Stimulated activated CD4-positive, alpha-beta T cell treated with anti-CD3 and anti-CD28 coated beads, Interleukin-15, amount 100 ng/mL, for 1 hour (primary cell): ENCODE results near the gene COL20A1.
"Not testable (repeated sequence)": the region's sequence is repeated elsewhere in the genome, so short reads cannot be mapped to it uniquely, and the experiment has no call there.

Source experiments
- DNase-seq, 2 donors: peaks; one replicate each; pipeline ENCODE4 v3.0.0-alpha.2; 2020; ENCODE audit warnings: low read depth in 1 of 2, low spot score in 1 of 2

Gene COL20A1

GRCh38 chr20:63290136-63290676, 2.8 kb upstream of the COL20A1 start:
- DNase-seq = no peak

DNA sequence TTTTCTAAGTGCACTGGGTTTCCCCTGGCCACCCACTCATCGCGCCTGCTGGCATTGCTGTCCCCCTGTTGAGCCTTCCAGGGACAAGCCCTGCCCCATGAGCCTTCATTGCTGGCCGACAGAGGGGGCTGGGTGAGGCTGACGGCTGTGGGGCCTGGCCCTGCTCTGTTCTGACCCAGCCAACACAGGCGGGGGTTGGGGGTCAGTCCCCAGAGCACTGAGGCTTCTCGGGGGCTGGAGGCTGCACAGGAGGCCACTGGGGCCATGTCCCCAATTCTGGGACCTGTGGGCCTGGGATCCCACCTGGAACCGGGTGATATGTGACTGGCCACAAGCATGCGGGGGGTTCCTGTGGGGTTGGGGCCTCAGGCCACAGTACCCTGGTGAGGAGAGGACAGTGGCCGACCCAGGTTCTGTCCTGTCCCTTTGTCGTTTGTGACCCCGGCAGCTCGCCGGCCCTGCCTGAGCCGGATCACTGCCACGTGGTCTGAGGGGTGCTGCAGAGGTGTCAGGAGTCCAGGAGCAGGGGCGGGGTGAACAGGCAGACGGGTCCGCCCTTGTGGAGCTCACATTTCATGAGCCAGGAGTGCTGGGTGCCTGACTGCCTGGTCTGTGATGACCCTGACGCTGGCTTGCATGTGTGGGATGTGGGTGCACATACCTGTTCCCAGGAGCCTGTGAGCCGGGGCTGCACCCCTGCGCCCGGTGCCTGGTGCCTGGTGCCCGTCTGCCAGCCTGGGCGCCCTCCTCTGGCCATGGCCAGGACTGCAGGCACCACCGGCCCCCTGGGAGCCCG, 2.1 kb upstream of the COL20A1 start:
- DNase-seq = peak; percentile 27 to 61

DNA sequence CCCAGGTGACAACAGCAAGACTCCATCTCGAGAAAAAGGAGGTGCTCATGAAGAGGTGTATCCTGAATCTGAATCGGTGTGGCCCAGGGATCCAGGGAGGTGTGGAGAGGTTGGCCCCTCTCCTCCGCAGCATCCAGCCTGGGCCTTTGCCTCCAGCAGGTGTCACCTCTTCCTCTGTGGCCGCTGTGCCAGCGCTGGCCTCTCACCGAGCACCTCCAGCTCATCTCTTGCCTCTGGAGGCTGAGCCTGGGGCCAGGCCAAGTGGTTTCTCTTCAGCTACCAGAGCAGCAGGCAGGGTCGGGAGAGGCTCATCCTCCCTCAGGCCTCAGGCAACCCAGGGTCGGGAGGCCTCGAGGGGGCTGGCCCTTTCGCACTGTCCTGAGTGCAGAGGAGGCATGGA, 1.2 kb upstream of the COL20A1 start:
- no peak for DNase-seq

- DNase-seq = no peak
These were observed 689 bp upstream of the COL20A1 start for GRCh38 chr20:63292292-63292701.

DNA sequence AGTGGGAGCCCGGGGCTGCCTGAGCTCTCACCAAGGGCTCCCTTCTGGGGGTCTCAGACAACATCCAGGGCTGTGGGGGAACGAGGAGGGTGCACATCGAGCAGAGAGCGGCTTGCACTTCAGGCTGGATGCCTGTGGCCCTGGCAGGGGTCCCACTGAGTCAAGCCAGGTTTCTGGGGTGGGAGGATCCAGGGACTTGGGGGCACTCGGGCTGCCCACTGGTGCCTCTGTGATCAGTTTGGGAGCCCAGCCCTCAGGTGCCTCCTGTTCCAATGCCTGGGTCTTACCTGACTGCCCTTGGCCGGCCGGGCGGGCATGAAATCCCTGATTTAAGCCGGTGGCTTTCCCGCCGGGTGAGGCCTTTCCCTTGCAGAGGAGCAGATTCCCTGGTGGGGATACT, 470 bp downstream of the COL20A1 start:
- DNase-seq = no peak

GRCh38 chr20:63293871-63294535, 1.0 kb downstream of the COL20A1 start:
- no peak for DNase-seq

DNA sequence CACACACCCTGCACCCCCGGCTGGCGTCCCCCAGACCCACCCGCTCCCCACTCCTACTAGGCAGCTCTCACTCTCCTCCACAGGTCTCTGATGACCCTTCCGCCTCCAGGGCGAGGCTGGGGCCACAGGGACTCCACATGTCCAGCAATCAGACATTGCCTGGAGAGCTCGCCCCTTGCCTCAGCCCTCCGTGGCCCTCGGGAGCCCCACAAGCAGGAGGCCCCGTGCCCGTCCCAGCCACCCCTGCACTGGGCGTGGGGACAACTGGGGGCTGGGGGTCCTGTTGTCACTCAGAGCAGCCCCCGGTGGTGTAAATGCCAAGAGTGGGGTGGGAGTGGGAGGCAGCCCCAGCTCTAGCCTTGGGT, 1.5 kb downstream of the COL20A1 start:
- DNase-seq = no peak

GRCh38 chr20:63295018-63295417, 2.0 kb downstream of the COL20A1 start:
- DNase-seq = no peak

DNA sequence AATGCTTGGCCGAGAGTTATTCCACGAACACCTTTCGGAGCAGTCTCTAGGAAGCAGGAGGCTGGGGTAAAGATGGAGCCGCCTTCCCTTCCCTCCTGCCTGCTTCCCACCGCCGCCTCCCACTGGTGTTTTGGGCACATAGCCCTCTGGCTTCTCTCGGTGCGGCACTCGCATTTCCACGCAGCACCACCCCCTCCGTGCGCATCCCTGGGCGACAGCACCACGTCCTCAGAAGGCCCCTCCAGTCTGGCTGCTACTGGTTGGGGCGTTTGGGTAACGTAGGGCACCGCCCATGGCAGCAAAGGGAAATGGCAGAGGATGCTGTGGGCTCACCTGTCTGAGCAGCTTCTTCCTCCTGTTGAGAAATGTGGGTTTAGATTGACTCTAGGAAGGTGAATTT, 2.4 kb downstream of the COL20A1 start:
- no peak for DNase-seq

DNA sequence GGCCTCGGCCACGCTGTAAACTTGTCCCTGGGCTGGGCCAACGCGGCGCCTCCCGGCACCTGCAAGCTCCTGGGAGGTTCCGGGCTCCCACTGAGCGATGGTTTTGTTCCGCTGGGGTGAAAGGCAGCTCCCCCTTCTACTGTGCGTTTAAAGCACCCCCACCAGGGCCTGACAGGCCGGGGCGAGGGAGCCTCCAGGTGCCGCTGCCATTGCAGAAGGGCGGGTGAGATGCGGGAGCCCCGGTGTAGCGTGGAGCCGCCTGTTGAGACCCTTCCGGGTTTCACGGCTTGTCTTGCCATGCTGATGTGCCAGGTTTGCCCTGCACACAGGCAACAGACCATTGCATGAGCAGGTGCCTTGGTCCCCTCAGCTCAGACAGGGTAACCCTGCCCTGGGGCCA, 2.9 kb downstream of the COL20A1 start:
- no peak for DNase-seq

- DNase-seq = no peak
These were observed 3.7 kb downstream of the COL20A1 start for GRCh38 chr20:63296531-63297299.

DNA sequence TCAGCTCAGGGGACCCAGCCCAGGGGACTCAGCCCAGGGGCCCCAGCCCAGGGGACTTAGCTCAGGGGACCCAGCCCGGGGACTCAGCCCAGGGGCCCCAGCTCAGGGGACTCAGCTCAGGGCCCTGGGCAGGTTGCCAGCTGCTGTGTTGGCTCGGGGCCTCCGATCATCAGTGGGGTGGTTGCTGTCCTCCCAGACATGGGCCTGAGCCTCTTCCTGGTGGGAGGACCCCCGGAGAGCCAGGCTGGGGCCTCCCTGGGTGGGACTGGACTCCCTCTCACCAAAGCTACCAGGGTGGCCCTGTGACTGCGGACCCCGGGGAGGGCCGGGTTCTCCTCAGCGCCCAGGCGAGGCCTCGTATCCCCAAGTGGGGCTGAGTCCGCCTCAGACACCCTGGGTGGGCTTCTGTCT, 4.4 kb downstream of the COL20A1 start:
- no peak for DNase-seq

GRCh38 chr20:63297796-63298572, 5.0 kb downstream of the COL20A1 start:
- DNase-seq = no peak

DNA sequence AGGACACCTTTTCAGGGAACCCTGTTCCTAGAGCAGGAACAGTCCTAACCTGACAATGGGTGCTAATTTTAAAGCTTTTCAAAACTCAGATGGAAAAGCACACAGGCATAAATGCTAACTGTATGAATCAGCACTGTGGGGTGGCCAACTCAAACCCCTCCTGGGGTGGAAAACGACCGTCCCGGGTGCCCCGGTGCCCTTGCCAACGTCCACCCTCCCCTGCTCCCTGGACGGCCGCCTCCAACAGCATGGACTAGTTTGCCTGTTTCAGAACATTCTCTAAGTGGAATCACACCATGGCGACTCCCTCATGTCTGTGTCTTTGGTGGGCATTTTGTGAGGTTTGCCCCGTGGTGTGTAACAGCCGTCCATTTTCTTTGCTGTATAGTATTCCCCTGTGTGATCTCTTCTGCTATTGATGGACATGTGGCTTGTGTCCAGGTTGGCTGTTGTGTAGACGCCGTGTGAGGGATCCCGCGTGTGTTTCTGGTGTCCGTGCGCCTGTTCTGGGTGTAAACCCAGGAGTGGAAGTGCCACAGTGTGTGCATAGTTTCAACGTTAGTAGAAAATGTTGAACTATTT, 5.8 kb downstream of the COL20A1 start:
- DNase-seq = no peak

- no peak for DNase-seq
These were observed 8.7 kb downstream of the COL20A1 start for GRCh38 chr20:63301671-63302070.

- no peak for DNase-seq
These were observed 10.2 kb downstream of the COL20A1 start for GRCh38 chr20:63303095-63303666.

DNA sequence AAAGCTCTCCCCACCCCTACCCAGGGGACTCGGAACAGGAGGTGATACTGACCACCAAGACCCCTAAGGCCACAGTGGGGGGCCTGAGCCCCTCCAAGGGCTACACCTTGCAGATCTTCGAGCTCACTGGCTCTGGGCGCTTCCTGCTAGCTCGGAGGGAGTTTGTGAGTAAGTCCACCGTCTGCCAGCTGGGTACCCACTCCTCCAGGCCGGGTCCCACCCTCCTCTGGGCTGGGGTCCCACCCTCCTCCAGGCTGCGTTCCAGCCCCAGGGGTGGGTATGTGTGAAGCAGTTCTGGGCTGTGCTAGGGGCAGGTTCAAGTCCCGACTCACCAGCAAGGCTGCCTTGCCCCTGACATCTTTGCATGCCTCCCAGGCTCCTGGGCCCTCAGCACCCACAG, 12.4 kb downstream of the COL20A1 start:
- DNase-seq = no peak

- not testable (repeated sequence) for DNase-seq
These were observed 13.1 kb downstream of the COL20A1 start for GRCh38 chr20:63305933-63306672.

DNA sequence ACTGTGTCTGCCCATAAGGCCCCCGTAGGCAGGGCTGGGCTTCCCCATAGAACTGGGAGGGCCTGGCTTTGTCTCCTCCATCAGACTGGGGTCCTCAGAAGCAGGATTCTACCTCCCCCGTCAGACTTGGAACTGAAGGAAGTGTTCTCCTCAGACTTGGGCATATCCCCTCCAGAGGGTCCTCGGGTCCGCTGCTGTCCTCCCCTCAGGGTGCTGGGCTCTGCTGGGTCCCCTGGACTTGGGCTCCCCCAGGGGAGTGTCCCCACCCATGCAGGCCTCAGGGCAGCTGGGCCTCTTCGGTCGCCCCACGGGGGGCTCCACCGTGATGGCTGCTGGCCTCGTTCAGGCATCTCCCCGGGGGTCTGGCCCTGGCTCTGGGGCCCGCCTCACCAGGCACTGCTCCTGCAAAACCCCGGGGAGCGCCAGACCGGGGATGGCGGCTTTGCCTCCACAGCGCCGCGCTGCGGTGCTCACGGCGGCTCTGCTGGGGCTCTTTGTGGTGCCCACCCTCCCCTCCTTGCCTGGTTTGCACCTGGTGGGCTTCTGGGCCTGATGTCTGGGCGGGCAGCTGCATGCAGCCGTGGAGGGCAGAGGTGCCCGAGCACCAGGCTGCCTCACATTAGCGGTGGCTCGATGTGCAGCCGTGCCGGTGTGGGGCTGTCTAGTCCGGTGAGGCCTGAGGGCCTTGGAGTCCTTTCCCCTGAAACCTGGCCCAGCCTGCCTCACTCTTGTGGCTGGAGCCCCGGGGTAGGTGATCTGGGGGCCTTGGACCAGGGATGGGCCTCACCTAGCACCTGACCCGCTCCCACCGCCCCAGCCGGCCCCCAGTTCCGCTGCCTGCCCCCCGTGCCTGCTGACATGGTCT, 13.9 kb downstream of the COL20A1 start:
- no peak for DNase-seq
